MM.1S (cell line): ENCODE data around the gene LMNB1.
A peak's percentile ranks its signal among the peaks of the same experiment; 100 is the strongest.

ENCODE experiments used
- DNase-seq: peaks from one replicate; pipeline ENCODE4 v3.0.0-alpha.2; 2015
- H2AFZ ChIP-seq: fragments of 300-600 bp; sonication (generic); 2 replicates; pipeline ENCODE4 v1.6.0; 2016; ENCODE audit warnings: antibody characterized with exemption, low read length
- H3F3A ChIP-seq: fragments of 300-600 bp; sonication (generic); 2 replicates; pipeline ENCODE4 v1.6.1; 2016; ENCODE audit warnings: mild to moderate bottlenecking, antibody characterized with exemption, low read length, moderate library complexity, mixed read lengths; ENCODE audit not compliant: insufficient read depth
- H3K27ac ChIP-seq: fragments of 300-600 bp; sonication (generic); 2 replicates; pipeline ENCODE4 v1.5.1; 2016; ENCODE audit warnings: mild to moderate bottlenecking, low read length
- H3K27me3 ChIP-seq: fragments of 300-600 bp; sonication (generic); replicated peaks from 2 replicates; pipeline ENCODE4 v1.6.0; 2016; ENCODE audit warnings: low read length; ENCODE audit not compliant: insufficient read depth
- H3K36me3 ChIP-seq: fragments of 300-600 bp; sonication (generic); replicated peaks from 2 replicates; pipeline ENCODE4 v1.6.1; 2016; ENCODE audit warnings: mild to moderate bottlenecking, low read length, mixed read lengths; ENCODE audit not compliant: insufficient read depth
- H3K4me1 ChIP-seq: fragments of 300-600 bp; sonication (generic); 2 replicates; pipeline ENCODE4 v1.6.1; 2016; ENCODE audit warnings: low read length, mixed read lengths
- H3K4me2 ChIP-seq: fragments of 300-600 bp; sonication (generic); 2 replicates; pipeline ENCODE4 v1.6.0; 2016; ENCODE audit warnings: low read depth, low read length
- H3K4me3 ChIP-seq: fragments of 300-600 bp; sonication (generic); 2 replicates; pipeline ENCODE4 v1.5.1; 2016; ENCODE audit warnings: low read length, mixed read lengths
- H3K79me2 ChIP-seq: fragments of 300-600 bp; sonication (generic); 2 replicates; pipeline ENCODE4 v1.6.1; 2016; ENCODE audit warnings: mixed run types, low read length, mixed read lengths
- H3K9ac ChIP-seq: fragments of 300-600 bp; sonication (generic); 2 replicates; pipeline ENCODE4 v1.6.1; 2016; ENCODE audit warnings: low read length, mixed read lengths
- H3K9me2 ChIP-seq: fragments of 300-600 bp; sonication (generic); replicated peaks from 2 replicates; pipeline ENCODE4 v1.6.1; 2016; ENCODE audit warnings: mild to moderate bottlenecking, low read length, mixed read lengths; ENCODE audit not compliant: insufficient read depth
- H3K9me3 ChIP-seq: fragments of 300-600 bp; sonication (generic); replicated peaks from 2 replicates; pipeline ENCODE4 v1.6.1; 2016; ENCODE audit warnings: mild to moderate bottlenecking, low read length, mixed read lengths; ENCODE audit not compliant: insufficient read depth
- H4K20me1 ChIP-seq: fragments of 300-600 bp; sonication (generic); 2 replicates; pipeline ENCODE4 v1.6.1; 2016; ENCODE audit warnings: mild to moderate bottlenecking, low read length, moderate library complexity, mixed read lengths; ENCODE audit not compliant: insufficient read depth
- EZH2 ChIP-seq: fragments of 300-600 bp; sonication (generic); optimal IDR thresholded peaks from 2 replicates; pipeline ENCODE3; 2017; ENCODE audit warnings: low read depth, mild to moderate bottlenecking, antibody characterized with exemption, low read length, mixed read lengths
- EZH2phosphoT487 ChIP-seq: fragments of 300-600 bp; sonication (generic); IDR thresholded peaks from 2 replicates; pipeline ENCODE4 v1.6.1; 2018; ENCODE audit warnings: antibody characterized with exemption, low read length
- TF ChIP-seq, protein P1 (sequence below): fragments of 300-600 bp; sonication (generic); IDR thresholded peaks from 2 replicates; pipeline ENCODE4 v1.5.1; 2016; ENCODE audit warnings: antibody characterized with exemption, low read length, mixed read lengths

Gene LMNB1

DNA sequence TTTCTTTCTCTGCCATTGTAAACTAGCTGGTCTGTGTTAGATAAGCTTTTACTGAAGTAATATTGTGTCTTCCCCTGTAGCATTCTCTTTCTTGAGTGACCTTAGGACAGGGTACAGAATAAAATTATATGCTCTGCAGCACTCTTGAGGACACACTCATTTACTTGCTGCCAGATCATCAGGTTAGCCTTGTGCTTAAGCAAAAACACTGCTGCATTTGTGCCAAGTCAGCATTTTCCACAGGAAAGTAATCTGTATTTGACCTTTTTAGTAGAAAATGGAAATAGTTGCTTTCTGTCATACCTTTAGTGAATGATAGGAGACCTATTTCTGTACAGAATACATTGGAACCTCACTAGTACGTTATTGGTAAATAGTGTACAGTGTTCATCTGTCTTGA lies 54.2 kb downstream of the LMNB1 start:
- H3K36me3 ChIP-seq: peaks cover 23% of the 10 kb centered on the region
- H3F3A ChIP-seq: no peaks in the 10 kb centered on the region
- no peaks in the 10 kb centered on the region for H3K9me3 ChIP-seq
- no peaks in the 10 kb centered on the region for H3K9me2 ChIP-seq
- H3K79me2 ChIP-seq: peaks cover 66% of the 10 kb centered on the region
- no peaks in the 10 kb centered on the region for H3K4me1 ChIP-seq
- no peak overlapping the region for H3K4me3 ChIP-seq
- no peaks in the 10 kb centered on the region for H4K20me1 ChIP-seq
- no peak overlapping the region for H3K27ac ChIP-seq
- H3K27me3 ChIP-seq: no peaks in the 10 kb centered on the region
- H2AFZ ChIP-seq: no peak overlapping the region
- TF ChIP-seq EZH2 (no peak), EZH2phosphoT487 (no peak)
- TF ChIP-seq, protein P1, sequence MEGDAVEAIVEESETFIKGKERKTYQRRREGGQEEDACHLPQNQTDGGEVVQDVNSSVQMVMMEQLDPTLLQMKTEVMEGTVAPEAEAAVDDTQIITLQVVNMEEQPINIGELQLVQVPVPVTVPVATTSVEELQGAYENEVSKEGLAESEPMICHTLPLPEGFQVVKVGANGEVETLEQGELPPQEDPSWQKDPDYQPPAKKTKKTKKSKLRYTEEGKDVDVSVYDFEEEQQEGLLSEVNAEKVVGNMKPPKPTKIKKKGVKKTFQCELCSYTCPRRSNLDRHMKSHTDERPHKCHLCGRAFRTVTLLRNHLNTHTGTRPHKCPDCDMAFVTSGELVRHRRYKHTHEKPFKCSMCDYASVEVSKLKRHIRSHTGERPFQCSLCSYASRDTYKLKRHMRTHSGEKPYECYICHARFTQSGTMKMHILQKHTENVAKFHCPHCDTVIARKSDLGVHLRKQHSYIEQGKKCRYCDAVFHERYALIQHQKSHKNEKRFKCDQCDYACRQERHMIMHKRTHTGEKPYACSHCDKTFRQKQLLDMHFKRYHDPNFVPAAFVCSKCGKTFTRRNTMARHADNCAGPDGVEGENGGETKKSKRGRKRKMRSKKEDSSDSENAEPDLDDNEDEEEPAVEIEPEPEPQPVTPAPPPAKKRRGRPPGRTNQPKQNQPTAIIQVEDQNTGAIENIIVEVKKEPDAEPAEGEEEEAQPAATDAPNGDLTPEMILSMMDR: no peak
- peak; percentile 19 for DNase-seq
- H3K4me2 ChIP-seq: no peak overlapping the region
- H3K9ac ChIP-seq: no peak overlapping the region

DNA sequence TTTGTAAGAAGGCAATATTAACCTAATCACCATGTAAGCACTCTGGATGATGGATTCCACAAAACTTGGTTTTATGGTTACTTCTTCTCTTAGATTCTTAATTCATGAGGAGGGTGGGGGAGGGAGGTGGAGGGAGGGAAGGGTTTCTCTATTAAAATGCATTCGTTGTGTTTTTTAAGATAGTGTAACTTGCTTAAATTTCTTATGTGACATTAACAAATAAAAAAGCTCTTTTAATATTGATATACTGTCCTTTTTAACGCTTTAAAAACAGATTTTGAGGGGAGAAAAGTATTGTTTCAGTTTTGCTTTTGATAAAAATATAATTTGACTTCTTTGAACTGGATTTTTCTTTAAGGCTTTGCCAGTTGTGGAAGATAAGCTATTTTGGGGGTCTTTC lies 59.8 kb downstream of the LMNB1 start:
- H3K79me2 ChIP-seq: peaks cover 15% of the 10 kb centered on the region
- H3K4me1 ChIP-seq: no peaks in the 10 kb centered on the region
- H3F3A ChIP-seq: 0 out of 2 replicates have a peak, but pooled peaks cover 2% of the 10 kb centered on the region
- H3K4me3 ChIP-seq: no peak overlapping the region
- no peak overlapping the region for H3K9ac ChIP-seq
- no peak overlapping the region for H3K27ac ChIP-seq
- H3K27me3 ChIP-seq: no peaks in the 10 kb centered on the region
- H3K4me2 ChIP-seq: no peak overlapping the region
- TF ChIP-seq EZH2phosphoT487 (no peak), EZH2 (no peak)
- TF ChIP-seq, protein P1: no peak
- no peaks in the 10 kb centered on the region for H3K9me3 ChIP-seq
- no peak for DNase-seq
- no peaks in the 10 kb centered on the region for H3K9me2 ChIP-seq
- no peaks in the 10 kb centered on the region for H4K20me1 ChIP-seq
- H3K36me3 ChIP-seq: peaks cover 15% of the 10 kb centered on the region; the same call in 1 of the 2 replicates
- no peak overlapping the region for H2AFZ ChIP-seq

DNA sequence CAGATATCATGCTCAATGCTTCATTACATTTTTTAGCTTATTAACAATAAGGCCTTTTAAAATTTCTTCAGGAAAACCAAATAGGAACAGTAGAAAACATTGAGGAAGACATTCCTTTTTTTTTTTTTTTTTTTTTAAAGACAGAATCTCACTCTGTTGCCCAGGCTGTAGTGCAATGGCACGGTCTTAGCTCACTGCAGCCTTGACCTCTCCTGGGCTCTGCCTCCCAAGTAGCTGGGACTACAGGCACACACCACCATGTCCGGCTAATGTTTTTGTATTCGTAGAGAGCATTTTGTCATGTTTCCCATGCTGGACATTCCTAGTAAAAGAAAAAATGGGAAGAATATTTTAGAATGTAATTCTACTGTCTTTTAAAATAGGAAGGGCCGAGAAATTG lies 60.3 kb downstream of the LMNB1 start:
- Histone ChIP-seq H3K4me1 (no peaks in the 10 kb centered on the region), H3K4me3 (no peak overlapping the region), H3K27ac (no peak overlapping the region), H3K36me3 (peaks cover 15% of the 10 kb centered on the region; the same call in 1 of the 2 replicates), H3K9ac (no peak overlapping the region), H3F3A (0 out of 2 replicates have a peak, but pooled peaks cover 2% of the 10 kb centered on the region), H4K20me1 (no peaks in the 10 kb centered on the region), H3K4me2 (no peak overlapping the region), H3K9me3 (no peaks in the 10 kb centered on the region), H3K27me3 (no peaks in the 10 kb centered on the region), H3K9me2 (no peaks in the 10 kb centered on the region), H2AFZ (no peak overlapping the region), H3K79me2 (peaks cover 15% of the 10 kb centered on the region)
- no peak for TF ChIP-seq EZH2phosphoT487
- TF ChIP-seq, protein P1: no peak
- no peak for TF ChIP-seq EZH2
- DNase-seq: no peak
